DMS114 treated with DMSO at 0.1 percent for 48 hours (cell line): Measurements from ENCODE around the gene DRAXIN.

Source experiments
- DNase-seq: peaks from one replicate; lab custom pipeline; 2025; ENCODE audit not compliant: unreplicated experiment; lab: John Stamatoyannopoulos, UW

The DRAXIN gene

DNA sequence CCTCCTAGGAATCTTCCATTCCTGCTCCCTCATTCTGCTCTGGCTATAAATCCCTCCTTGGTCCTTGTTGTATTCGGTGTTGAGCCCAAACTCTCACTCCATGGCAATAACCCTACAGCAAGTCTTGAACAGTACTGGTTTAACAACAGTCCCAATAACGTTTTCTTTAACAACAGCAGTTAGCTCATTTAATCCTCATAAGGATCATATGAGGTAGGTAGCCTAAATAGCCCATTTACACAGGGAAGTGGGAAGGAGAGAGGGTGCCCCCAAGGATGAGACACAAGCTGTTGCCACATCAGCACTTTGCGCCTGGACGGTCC lies 44.0 kb downstream of the DRAXIN start:
- DNase-seq: no peak

DNA sequence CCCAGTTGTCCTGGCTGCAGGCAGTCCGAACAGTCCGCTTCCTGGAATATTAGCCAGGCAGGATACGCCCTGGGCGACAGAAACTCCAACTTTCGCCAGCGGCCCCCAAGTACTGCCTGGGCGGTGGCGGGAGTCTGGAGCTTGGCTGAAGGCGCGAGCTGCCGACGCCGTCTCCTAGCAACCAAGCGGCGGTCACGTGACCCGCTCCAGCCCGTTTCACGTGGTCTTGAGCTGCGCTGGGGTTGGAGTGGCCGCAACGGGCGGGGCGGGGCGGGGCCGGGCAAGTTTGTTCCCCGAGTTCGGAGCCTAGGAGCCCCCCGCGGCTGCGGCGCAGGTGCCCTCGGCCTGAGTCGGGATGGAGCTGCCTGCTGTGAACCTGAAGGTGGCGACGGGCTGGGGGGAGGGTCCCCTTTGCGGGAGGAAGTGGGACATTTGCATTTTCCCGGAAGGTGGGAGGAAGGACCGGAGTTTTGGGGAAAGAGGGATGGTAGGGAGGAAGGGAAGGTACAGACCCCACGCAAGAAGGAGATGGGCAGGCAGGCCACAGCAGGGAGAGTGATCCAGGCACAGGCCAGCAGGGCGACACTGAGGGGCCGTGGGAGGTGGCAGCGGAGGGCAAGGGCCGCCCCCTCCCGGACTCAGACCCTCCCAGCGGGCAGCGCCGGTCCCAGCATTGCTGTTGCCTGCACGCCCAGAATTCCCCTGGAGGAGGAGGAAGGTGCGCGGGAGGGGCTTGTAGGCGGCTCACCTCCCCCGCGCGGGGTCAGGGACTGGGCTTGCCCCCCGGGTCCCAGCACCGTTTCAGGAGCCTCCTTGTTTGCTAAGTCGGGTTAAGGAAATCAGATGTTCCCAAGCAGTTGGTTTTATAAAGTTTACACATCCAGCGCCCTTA lies 44.6 kb downstream of the DRAXIN start, which contains the start of gene AGTRAP:
AGTRAP (plus strand) TSS at position 283 of the 892 bp plus-strand sequence; CDS start at position 356, 73 bp downstream.
- DNase-seq: peak; percentile 74

DNA sequence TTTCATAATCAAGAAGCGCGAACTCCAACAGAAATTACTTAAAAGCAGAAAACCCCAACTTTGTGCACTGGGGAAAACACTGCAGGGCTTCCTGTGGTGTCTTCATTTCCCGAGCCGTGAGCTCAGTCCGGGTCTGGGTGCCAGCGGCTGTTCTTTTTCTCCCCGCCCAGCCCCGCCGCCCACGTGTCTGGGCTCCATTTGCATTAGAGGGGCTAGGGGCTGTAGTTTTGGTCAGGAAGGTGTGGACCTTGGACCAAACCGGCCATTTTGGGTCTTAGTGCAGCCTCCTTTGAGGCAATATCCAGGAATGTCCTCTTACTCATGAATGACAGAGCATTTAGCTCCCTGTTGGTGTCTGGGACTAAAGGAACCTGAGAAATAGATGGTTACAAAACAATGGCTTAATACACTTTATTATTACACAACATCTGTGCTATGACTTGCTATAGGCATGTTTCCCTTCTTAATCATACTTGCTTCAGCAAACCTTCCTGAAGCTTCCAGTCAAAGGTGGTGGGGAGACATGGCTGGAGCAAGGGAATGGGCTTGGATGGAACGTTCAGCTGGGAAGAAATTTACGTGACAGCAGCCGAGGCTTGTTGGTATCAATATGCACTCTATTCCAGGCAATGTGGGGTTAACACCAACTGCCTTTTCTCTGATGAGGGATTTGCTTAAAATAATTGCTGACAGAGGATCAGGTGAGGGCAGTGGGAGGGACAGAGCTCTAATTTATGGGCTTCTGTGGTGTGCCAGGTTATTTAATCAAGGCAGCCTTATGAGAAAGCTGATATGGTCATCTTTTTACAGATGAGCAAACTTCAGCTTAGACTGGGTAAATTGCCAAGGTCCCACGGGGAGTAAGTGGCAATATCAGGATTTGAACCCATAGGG lies 45.5 kb downstream of the DRAXIN start:
- no peak for DNase-seq

DNA sequence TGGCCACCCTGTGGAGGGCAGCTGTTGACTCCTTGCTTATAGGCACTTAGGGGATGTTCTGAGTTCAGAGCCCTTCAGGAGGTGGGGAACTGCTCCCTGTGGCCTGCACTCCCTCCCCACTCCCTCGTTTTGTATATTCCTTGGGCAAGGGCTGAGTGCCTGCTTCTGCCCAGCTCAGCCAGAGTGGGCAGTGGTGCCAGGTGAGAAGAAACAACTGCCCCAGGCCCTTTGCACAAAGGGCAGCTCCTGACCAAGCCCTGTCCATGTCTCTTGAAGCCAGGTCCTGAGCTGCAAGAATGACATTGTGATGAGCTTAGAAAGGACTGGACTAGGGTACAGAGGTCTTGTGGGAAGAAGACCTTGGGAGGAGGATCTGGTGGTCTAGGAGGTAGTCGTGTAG lies 46.6 kb downstream of the DRAXIN start:
- no peak for DNase-seq

DNA sequence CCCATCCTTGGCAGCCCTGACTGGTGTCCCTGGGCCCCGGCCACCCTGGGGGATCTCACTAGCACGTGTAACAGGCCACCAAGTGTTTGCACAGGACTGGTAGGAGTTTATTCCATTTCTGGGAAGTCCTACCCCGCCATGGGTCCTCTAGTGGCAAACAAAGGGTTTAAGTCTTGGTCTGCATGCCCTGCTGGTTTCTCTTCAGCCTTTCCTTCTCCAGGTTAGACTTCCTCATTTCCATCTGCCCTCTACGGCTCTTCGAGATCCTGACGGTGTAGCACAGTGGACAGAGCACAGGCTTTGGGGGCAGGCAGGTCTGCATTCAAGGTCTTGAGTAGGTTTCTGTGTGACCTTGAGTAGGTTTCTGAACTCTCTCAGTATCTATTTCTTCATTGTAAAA lies 47.3 kb downstream of the DRAXIN start:
- no peak for DNase-seq

DNA sequence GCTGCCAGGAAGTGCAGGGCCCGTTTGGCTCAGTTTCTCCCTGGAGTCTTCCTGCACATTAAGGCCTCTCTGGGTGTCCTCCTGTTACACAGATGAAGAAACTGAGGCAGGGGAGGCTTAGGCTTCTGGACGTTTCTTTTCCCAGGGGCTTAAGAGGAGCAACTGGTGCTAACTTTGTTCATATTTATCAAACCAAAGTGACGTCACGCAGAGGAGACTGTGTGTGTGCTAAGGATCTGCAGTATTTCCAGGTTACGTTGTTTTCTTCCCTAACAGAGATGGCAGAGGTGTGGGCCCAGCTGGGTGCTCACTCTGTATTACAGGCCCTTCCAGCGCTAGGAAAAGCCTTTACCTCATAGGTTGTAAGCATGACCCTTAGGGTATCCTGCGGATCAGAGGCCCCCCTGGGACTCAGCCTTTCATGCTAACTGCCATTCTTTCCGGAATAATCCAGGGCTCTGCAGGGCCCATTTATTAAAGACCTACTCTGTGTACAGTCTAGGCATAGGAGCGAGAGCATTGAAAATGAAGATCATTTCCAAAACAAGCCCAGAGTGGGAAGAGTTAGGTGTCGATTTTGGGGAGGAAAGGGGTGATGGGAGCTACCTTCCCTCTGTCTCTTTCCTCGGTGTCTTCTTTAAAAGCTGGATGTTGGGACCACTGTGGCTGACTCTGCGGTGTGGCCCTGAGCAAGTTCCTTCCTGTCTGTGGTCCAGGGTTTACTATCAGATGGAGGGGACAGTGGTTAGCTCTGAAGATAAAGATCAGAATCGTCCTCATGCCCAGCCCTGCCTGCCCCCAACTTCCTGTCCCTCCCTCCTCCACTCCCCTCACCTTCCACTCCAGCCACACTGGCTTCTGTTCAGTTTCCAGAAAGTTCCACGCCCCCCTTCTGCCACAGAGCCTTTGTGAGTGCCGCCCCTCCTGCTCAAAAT lies 49.0 kb downstream of the DRAXIN start:
- no peak for DNase-seq

DNA sequence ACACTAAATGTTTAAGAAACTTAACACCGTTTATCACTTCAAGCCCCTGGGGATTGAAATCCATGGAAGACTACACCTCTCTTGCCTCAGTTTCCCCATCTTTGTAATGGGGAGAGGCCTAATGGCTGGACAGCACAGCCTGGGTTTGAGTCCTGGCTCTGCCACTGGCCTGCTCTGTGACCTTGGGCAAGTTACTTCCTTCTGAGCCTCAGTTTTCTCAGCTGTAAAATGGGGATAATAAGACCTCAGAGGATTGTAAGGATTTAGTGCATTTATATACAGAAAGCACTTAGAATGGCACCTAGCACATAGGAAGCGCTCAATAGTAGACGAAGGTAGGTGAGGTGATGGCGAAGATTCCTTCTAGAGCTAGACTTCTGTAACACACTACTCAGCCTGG lies 50.0 kb downstream of the DRAXIN start:
- no peak for DNase-seq

DNA sequence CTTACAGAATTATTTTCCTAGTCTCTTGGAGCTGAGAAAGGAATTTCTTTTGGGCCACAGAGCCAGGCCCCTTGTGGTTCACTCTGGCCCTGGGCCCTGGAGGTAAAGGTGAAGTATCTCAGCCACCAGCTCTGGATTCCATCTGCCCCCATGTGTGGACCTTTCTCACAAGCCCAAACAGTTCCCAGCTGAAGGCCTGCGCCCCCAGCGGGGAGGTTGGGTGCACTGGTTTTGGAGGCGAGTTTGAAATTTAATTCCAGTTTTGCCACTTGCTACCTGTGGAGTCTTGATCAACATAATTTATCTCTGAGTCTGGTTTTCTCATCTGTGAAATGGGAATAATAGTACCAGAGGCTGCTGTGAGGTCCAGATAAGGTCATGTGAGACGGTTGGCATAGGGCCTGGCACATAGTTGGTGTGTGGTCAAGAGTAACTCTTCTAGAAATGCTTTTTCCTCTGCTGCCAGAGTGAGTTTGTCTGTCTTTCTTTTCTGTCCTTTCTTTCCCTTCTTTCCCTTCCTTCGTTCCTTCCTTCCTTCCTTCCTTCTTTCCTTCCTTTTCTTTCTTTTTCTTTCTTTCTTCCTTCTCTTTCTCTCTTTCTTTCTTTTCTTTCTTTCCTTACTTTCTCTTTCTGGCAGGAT lies 50.5 kb downstream of the DRAXIN start:
- no peak for DNase-seq

DNA sequence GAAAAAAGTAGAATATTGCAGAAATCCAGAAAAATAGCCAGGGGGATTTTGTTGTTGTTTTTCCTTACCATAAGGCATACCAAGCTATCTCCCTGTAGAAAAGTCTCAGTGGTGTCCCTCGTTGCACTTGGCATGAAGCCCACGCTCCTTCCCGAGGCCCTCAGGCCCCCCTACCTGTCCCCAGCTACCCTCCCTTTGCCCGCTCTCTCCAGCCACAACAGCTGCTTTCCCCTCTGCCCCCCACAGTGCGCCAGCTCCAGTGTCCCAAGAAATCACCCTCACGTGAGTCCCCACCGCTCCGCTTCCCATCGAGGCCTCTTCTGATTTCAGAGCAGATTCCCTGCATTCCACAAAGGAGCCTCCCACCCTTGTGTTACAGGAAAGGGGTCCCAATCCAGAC lies 52.8 kb downstream of the DRAXIN start:
- DNase-seq: no peak

DNA sequence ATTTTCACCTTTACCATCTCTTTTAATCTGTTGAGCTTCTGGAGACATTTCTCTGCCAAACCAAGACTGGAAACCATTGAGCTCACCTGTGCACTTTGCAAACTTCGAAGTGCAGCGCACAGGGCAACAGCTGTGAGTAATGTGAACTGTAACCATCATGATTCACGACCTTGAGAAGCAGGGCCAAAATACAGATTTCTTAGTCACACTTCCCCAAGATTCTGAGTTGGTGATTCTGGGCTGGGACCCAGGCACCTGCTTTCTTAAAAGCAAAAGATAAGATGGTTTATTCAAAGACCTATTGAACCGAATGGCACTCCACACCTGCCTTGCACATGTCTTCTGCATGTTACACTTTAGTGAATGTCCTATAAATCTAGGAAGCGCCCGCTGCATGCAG lies 54.6 kb downstream of the DRAXIN start:
- DNase-seq: no peak

DNA sequence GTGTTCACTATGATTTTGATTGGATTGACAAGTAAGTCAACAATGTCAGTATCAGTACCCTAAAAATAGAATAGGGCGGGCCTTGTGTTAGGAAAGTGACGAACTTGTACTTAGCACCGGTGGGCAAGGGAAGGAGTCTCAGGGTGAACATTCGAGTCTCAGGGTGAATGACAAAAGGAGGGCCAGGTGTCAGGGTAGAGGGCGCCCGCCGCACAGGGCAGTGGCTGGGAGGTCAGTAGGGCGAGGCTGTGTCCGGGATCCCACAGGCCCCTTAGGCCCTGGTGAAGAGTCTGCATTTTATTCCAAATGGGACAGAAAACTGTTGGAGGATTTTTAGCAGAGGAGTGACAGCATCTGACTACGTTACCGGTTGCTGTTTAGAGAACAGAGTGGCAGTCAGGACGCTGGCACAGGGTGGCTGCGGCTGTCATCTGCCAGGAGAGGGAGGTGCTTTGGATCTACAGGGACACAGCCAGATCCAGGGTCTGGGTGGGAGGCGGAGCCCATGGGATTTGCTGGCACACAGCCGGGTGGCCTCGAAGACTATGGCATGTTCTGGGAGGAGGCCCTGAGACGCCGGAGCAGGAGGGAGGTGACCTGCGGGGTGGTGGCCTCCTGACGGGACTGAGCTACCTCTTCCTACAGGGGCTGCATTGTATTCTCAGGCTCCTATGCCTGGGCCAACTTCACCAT lies 55.4 kb downstream of the DRAXIN start:
- DNase-seq: no peak

DNA sequence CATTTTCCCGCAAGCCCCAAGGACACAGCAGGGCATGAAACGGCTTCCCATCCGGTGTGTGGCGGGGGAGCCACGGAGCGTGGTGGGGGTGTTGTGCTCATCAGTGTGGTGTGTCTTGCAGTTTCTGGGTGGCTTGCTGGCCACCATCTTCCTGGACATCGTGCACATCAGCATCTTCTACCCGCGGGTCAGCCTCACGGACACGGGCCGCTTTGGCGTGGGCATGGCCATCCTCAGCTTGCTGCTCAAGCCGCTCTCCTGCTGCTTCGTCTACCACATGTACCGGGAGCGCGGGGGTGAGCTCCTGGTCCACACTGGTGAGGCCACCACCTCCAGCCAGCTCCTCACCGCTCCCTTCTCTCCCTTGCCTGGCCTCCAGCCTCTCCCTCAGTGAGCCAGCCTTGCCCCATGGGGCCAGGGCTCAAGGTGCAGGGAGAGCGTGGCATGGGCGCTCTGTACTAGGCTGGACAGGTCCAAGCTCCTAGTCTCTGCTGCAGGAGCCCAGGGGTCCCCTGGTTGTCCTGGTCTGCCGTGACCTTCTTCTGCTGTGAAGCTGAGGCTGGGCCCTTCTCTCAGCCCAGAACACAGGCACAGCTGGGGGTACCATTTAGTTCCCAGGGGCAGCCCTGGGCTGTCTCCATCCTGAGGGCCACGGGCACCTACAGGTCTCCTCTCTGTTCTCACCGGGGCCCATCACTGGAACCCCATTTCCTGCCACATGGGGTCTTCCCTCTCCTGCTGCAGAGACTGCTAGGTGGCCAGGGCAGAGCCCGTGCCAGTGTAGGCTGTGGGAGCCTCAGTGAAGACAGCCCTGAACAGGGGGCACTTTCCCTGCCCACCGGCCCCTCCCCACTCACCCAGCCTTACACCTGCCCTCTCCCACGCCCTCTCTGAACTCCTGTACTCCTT lies 57.0 kb downstream of the DRAXIN start:
- DNase-seq: no peak

DNA sequence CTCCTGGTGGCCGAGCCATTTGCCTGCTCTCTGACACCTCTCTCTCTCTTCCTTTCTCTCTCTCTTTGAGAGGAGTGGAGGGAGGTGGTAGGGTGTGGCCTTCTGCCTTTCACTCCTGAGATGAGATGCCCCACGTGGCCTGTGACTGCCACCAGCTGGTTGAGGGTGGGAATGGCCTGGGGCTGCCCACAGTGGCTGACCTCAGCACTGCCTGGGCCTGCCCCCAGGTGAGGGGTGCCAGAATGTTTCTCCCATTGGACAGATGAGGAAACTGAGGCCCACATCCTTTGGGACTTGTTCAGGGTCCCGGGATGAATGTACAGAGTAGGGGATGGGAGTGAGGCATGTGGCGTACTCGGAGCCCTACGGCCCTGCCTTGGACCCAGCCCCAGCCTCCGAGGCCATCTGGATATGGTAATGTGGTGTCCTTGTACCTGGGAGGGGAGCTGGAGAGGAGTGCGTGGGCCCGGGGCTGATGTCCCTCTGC lies 57.7 kb downstream of the DRAXIN start:
- DNase-seq: no peak

DNA sequence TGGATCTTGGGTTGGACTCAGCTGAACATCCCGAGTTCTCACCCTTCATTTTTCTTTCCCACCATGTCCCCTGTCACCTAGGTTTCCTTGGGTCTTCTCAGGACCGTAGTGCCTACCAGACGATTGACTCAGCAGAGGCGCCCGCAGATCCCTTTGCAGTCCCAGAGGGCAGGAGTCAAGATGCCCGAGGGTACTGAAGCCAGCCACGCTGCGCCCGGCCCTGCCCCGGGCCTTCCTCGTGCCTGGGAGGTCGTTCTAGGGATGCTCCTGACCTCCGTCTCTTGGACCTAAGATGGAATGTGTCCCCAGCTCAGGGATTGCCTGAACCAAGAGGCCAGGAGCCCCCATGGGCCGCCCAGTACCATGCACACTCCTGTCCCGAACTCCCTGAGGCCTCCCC lies 58.5 kb downstream of the DRAXIN start:
- no peak for DNase-seq

DNA sequence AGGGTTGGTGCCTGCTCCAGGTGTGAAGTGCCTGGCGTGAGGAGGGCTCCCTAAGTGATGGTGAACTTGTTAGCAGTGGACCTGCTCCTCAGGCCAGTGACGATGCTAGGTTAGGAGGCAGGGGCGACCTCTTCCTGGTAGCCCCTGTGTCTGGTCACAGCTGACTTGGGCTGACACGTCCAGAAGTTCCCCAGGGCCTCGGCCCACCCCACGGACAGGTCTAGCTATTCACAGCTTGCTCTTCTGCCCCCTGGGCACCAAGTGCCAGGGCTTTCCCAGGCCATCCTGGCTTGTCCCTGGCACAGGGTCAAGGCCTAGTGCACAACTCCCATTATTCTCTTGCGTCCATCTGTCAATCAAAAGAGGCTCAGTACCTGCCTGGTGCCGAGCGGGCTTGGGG lies 59.6 kb downstream of the DRAXIN start:
- no peak for DNase-seq

DNA sequence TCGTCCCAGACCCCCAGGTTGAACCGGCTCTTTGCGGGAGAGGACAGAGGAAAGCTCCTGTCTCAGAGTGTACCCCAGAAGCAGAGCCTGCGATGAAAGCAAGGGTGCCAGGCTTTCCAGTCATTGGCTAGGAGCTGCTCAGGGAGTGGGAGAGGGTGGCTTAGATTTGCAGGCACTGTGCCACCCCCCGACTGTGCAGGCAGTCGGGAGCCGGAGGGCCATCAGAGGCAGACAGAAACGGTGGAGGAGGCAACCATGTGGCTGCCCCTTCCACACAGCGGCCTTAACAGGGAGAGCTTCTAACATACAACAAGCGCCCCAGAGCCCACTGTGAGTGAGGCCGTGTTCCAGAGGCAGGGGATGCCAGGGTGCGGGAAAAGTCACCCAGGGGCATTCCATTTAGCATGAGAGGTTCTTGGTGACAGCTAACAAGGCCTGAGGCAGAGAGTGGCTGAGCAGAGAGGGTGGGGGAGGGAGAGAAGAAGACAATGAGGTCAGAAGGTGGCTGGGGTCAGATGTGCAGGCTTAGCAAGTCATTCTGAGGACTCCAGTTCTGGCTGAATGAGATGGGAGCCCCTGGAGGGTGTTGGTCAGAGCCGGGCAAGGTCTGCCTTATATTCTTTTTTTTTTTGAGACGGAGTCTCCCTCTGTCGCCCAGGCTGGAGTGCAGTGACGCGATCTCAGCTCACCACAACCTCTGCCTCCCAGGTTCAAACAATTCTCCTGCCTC lies 61.0 kb downstream of the DRAXIN start:
- DNase-seq: no peak

DNA sequence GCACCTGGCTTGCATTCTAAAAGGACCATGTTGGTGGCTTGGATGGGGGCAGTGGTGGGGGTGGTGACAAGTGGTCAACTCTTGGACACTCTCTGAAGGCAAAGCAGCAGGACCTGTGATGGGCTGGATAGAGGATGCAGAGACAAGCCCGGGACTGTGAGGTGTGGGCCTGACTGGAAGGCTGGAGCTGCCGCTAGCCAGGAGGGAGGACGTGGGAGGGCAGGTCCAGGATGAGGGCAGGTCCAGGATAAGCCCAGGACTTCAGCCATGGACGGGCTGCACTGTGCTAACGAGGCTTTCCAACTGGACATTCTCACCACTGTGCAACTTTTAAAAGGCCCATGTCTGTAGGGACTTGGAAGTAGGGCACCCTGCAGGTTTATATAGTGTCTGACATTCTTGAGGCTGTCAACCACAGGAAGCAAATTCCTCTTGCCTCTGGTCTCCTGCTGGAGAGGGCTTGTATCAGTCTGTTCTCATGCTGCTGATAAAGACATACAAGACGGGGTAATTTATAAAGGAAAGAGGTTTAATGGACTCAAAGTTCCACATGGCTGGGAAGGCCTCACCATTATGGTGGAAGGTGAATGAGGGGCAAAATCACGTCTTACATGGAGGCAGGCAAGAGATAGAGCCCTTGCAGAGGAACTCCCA lies 62.2 kb downstream of the DRAXIN start:
- no peak for DNase-seq

DNA sequence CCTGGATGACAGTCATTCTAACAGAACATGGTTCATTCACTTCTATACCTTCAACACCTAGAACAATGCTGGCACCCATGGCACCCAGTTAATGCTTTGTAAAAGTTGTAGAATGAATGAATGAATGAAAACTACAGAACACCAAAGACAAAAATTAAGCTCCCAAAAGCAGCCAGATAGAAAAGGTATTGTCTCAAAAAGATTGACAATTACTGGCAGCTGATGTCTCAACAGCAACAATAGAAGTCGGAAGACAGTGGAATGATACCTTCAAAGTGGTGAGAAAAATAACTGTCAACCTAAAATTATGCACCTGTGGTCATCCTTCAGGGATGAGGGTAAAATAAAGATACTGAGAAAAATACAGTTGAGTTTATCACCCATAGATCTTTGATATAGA lies 65.5 kb downstream of the DRAXIN start:
- DNase-seq: no peak
